Activated CD4-positive, CD25-positive, alpha-beta regulatory T cell (primary cell): ENCODE results near the gene ROMO1.
"Not testable (repeated sequence)": the region's sequence is repeated elsewhere in the genome, so short reads cannot be mapped to it uniquely, and the experiment has no call there.

Experiments
- DNase-seq, 4 experiments: peaks; one replicate each; lab custom pipeline; 2025; lab: John Stamatoyannopoulos, UW

Gene ROMO1

DNA sequence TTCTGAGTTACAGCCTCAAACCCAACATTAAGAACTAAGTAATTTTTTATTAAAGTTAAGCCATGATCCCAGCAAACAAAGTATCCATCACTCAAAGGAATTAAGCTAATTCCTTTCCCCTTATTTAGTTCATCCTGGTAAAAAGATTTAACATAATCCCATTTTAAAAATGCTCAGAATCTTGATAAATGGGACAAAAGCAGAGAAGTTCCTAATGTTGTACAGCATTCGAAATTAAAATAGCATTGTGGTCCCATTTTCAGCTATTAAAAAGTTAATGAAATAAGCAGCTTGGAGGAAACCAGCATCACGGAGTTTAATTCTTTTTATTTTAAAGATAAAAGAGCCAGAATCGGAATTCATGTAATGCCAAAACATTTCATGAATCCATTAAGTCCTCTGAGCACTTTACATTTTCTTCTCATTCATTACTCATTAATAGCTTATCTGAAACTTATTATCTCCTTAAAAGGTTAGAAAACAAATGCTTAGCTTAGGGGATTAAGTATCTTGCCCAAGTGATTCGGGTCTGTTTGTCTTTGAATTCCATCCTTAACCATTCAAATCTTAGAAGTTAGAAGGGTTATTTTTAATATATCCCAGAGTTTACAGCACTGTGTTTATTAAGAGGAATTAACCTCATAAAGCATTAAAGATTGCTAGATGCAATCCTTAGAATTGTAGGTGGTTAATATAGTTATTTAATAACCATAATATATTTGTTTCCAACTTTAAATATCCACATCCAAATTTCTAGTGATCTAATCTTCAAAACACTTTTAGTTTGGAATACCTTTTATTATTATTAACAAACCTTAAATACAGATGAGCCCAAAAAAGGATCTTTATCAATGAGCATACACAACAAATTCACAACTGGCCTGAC is 31.6 kb downstream of the ROMO1 start:
- no peak for DNase-seq

GRCh38 chr20:35731469-35731788 is 32.2 kb downstream of the ROMO1 start:
- DNase-seq: no peak

- DNase-seq: no peak
These were observed 32.8 kb downstream of the ROMO1 start for GRCh38 chr20:35731862-35732643.

GRCh38 chr20:35732644-35732982 is 33.4 kb downstream of the ROMO1 start:
- no peak for DNase-seq

DNA sequence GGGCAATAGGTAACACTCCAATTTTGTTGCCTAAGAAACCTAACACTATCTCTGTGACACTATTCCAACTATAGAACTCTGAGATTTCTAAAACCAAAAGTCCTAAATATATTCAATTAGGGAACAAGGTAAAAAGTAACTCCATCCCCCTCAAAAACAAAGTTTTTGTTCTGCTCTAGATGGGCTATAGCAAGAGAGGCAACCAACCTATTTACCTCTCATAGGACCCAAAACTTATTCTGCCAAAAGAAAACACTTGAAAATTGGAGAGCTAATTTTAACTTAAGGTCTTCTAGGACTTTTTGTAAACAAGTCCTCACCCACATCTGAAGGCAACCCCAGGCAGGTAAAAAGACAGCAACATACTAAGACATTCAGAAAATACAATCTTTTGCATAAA is 35.2 kb downstream of the ROMO1 start:
- DNase-seq: no peak

DNA sequence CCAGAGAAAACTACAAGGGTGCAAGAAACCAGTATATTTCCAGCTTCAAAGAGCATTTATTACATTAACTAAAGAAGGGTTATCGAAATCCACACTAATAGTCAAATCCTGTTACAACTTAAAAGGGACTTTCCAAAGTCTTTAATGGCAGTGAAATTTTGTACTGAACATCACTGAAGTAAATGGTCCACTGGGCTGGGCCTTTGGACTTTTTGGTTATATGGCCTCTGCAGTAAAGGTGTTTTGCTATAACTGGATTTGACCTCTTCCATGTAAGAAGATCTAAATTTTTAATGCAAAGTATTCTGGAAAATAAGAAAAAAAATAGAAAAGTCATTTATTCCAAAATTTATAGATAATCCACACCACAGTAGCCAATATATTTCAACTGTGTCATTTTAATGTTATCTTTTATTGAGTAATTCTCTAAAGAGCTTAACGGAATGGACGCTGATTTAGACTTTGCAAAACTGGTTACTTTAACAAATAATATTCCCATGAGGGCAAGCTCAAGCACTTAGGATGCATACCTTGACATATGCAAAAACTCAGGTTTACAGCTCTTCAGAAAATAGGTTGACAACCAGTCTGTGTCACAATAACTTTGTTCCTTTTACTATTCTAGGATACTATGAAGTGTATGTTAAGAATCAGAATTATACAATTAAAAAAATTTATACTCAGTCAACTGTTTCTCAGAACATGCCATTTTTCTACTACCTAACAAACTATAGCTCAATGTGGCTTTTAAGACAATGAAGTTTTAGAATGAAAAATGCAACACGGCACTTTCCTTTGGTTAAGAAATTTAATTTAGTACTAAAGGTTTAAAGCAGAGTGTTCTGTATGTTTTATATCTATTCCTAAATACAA is 35.8 kb downstream of the ROMO1 start:
- no peak for DNase-seq

DNA sequence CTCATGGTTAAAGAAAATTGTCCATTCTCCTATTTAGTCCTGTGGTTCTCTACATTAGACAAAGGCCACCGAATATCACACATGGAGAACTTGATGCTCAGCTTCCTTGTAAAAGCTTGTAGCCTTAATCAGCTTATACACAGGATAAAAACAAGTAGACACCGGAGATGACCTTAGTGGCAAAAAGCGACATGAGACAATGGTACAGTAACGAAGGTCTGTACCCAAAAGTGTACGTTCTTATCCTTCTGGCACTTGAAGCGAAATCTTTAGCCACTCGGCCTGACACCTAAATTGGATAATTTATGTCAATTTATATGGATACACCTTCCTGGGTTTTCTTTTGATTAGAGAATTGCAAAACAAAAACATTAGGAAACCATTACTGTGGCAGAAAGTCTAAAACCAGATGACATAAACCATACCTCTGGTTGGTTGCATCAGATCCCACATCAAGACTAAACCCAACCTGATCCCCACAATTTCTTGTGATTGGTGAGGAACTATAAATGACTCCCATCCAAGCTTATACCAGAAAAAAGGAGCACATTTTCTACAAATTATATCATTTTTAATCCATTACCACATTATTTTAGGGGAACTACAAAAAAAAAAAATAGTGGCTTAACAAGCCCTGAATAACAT is 36.7 kb downstream of the ROMO1 start:
- no peak for DNase-seq

DNA sequence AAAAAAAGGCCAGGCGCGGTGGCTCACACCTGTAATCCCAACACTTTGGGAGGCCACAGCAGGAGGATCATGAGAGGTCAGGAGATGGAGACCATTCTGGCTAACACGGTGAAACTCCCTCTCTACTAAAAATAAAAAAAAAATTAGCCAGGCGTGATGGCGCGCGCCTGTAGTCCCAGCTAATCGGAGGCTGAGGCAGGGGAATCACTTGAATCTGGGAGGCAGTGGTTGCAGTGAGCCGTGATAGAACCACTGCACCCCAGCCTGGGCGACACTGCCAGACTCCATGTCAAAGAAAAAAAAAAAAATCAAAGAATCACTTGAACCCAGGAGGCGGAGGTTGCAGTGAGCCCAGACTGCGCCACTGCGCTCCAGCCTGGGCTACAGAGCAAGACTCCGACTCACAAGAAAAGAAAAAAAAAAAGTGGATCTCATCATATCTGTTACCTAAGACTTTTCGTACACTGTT is 38.7 kb downstream of the ROMO1 start:
- no peak for DNase-seq

- no peak for DNase-seq
These were observed 39.4 kb downstream of the ROMO1 start for GRCh38 chr20:35738410-35739179.

- no peak for DNase-seq
These were observed 40.3 kb downstream of the ROMO1 start for GRCh38 chr20:35739294-35740163.

DNA sequence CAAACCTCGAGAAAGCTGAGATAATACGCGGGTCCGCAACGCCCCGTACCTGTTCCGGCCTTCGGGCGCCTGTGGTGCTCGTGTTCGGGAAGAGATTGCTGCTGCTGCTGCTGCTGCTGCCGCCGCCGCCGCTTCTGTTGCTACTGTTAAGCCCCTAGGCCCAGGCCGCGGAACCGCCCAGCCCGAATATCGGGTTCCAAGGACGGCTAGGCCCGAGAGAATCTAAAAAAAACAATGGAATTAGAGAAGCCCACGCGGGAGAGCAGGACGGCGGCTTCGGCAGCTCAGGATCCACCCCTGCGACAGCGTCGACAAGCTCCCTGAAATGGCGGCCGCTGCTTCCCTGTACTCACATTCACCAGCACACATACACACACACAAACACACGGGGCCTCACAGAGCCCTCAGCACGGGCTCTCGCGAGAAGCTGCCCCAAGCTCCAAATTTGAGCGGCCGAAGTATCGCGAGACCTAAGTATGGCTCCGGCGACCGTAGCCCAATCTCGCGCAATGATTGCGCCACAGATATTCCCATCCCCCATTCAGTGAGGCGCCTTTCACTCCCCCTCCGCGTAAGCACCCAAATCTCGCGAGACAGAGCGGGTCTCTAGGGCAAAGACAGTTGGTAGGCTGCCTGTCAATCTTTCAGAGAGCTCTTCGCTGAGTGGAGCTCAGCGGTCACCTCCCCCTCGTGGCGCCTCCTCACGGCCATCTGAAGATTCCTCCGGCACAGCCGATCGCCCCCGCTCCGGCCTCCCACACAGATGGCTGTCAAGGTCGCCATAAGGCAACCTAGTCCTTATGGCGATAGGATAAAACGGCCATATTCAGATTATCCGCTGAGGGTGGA is 42.9 kb downstream of the ROMO1 start, which contains the start of gene RBM39:
TSS of gene RBM39 (minus strand) at position 369 of the 849 bp plus-strand sequence. CDS start 1,386 bp downstream, outside the sequence.
- peak; percentile 97 to 99 (median 98) for DNase-seq

DNA sequence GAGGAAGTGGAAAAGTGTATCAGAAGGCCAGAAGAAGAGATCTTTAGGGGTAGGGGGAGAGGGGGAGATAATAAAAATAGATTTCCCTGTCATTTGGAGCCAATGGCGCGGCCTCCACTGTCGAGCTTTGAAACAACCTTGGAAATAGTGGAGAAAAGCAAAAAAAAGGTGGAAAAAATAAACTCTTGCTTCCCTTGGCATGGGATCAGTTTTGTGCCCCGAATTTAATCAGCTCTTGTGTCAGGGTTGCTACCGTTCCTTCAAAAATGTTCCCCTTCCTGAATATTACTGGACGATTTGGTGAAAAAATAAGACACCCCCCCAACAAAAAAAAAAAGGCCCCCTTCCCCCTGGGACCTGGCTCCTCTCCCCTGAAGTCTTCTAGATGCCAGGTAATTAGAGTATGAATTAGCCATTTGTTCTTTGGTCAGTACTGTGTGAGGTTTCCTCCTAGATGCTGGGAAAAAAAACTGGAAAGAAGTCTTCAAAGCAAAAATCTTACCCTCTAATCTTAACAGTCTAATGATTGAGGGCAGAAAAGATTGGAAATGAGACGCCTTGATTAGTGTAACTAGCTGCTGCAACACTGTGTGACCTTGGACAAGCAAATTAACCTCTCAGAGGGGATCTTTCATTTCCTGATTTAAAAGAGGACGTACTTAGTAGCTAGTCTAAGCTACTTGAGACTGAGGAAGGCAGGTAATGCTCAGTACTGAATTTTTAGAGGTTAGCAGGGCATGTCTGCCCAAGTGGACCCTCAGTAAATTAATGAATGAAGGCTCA is 43.7 kb downstream of the ROMO1 start:
- DNase-seq: no peak

GRCh38 chr20:35743693-35744491 is 44.7 kb downstream of the ROMO1 start:
- DNase-seq: no peak

DNA sequence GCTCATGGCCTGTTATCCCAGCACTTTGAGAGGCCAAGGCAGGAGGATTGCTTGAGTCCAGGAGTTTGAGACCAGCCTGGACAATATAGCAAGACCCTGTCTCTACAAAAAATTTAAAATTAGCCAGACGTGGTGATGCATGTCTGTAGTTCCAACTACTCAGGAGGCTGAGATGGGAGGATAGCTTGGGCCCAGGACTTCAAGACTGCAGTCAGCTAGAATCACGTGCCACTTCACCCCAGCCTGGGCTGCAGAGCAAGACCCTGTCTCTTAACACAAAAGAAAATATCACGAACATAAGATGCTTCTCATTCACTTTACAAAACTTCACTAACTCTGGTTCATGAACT is 45.3 kb downstream of the ROMO1 start:
- not testable (repeated sequence) for DNase-seq
